ENCODE results near the gene GPR68.
"Not testable (repeated sequence)": the region's sequence is repeated elsewhere in the genome, so short reads cannot be mapped to it uniquely, and the experiment has no call there.

Gene GPR68

DNA sequence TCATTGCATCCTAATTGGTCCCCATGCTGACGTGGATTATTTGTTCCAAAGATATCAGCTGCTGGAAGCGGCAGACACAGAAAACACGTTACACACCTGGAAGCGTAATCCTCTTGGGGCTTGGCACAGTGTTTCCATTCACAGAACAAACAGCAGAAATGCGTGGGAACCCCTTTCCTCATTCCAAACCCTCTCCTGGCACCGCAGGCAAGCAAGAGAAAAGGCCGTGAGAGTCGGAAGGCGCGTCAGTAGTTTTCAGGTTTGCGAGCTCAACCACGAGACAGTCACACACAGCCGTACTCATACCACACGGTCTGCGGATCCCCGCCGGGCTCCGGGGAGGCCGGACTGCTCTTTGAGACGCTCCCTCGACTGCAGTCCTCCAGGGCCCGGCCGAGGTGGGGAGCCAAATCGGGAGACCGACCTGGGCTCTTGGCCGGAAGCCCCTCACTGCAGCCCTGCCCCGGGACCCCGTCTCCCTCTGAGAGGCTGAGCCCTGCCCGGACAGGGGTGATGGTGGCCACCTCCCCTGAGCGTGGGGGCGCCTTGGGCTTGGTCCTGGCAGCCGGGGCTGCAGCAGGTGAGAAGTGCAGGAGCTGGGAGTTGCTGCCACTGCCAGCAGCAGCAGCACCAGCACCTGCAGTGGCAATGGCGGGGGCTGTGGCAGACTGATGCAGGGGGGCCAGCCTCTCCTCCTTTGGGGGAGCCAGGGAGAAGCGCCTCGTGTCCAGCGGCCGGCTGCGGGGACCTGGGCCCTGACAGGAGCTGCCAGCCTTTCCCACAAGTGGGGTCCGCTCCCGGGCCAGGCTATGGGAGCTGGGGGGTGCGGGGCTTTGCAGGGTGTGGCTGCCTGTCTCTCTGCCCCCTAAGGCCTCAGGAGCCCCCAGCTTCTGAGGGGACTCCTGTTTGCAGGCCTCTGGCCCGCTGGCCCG lies 28.1 kb upstream of the GPR68 start:
- no peak for DNase-seq

- no peak for DNase-seq
Measured at GRCh38 chr14:91271639-91272038, 27.1 kb upstream of the GPR68 start.

GRCh38 chr14:91270619-91271018 lies 26.1 kb upstream of the GPR68 start:
- DNase-seq = no peak

GRCh38 chr14:91270188-91270587 lies 25.7 kb upstream of the GPR68 start:
- DNase-seq = no peak

- DNase-seq = no peak
Measured at GRCh38 chr14:91269076-91269991, 24.8 kb upstream of the GPR68 start.

- DNase-seq = no peak
Measured at GRCh38 chr14:91267965-91268437, 23.5 kb upstream of the GPR68 start.

GRCh38 chr14:91266276-91266675 lies 21.8 kb upstream of the GPR68 start:
- not testable (repeated sequence) for DNase-seq

DNA sequence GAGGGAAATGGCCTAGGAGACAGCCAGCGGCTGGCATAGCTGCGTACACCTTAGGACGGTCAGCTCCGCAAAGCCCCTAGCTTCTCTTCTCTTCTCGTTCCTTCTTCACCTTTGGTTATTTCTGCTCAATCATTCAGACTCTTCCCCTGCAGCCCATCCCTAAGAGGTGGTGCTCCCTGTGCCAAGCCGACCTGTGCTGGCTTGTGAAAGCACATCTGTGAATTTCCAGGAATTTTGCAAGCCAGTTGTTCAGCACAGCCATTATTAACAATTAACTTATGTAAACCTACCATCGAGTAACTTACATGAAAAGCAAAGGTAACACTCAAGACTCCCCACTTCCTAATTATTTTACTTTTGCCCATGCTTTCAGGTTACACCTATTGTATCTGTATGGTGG lies 20.9 kb upstream of the GPR68 start:
- DNase-seq = no peak

GRCh38 chr14:91264151-91265150 lies 19.9 kb upstream of the GPR68 start:
- DNase-seq = peak; percentile 32

DNA sequence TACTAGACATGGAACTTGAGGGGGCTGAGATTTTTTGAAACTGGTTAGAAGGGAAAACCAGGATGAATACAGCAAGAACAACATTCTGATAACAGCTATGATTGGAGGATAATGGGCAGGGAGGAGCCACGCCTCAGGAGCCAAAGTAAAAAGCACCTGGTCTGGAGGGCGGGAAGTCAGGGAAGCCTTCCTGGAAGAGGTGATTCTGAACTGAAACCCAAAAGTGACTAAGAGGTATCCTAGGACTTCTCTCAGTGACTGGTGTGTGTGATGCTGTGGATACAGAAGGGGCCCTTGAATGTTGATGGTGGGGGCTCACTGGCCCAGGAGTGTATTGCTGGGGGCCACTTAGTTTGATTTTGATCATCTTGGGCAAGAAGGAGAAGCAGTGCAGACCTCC lies 18.8 kb upstream of the GPR68 start:
- DNase-seq = no peak

DNA sequence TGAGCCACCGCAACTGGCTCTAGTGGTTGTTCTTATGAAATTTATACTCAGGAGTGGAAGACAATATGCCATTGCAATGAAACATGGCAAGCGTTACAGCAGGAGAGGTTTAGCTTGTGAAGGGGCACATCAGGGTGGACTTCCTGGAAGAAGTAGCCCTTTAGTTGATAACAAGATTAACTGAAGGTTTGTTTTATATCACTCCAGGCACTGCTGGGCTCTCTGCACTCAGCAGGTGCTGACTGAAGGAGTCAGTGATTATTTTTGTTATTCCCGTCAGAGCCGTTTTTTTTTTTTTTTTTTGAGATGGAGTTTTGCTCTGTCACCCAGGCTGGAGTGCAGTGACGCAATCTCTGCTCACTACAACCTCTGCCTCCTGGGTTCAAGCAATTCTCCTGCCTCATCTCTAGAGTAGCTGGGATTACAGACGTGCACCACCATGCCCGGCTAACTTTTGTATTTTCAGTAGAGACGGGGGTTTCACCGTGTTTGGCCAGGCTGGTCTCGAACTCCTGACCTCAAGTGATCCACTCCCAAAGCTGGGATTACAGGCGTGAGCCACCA lies 17.6 kb upstream of the GPR68 start:
- DNase-seq = no peak

GRCh38 chr14:91261115-91261514 lies 16.6 kb upstream of the GPR68 start:
- DNase-seq = peak; percentile 59

DNA sequence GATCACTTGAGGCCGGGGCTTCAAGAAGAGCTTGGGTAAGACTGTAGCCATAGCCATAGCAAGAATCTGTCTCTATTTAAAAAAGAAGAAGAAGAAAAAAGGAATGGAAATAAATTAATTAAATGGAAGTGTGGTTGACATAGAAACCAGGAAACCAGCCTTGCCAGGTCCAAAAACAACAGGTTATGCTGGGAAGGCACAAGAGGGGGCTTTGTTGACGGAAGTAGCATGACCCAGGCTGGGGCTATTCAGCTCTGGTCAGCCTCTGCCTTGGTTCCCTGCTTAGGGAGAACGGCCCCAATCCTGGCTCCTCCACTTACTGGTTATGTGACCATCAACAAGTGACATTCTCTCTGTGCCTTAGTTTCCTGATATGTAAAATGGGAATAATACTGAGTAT lies 14.4 kb upstream of the GPR68 start:
- no peak for DNase-seq

- no peak for DNase-seq
Measured at GRCh38 chr14:91258011-91258618, 13.6 kb upstream of the GPR68 start.

DNA sequence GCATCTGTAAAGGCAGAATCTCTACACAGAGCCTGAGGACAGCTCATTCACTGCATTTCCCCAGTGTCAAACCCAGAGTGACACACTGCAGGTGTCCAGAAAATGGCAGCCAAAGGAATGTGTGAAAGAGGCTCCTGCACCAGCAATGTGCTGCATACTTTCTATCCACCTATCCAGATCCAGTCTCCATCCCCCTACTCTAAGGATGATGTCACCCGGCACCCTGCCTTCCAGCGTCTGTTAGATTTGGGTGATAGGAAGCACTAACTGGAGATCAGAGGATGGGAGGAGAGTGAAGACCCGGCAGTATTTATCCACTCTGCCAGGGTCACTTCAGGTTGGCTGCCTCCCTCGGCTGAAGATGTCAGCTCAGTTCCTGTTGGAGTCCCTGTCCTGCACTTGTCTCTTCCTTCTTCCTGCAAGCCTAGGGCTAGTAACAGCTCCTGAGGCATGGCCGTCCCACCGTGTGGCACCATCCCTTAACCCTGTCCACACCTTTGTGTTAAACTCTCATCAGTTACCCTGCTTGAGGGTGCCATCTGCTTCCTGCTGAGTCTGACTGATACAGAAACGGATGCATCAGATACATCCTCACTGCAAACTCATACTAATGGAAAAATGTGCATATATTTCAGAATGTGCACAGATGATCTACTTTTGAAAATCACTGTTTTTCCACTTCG lies 13.0 kb upstream of the GPR68 start:
- DNase-seq = no peak

DNA sequence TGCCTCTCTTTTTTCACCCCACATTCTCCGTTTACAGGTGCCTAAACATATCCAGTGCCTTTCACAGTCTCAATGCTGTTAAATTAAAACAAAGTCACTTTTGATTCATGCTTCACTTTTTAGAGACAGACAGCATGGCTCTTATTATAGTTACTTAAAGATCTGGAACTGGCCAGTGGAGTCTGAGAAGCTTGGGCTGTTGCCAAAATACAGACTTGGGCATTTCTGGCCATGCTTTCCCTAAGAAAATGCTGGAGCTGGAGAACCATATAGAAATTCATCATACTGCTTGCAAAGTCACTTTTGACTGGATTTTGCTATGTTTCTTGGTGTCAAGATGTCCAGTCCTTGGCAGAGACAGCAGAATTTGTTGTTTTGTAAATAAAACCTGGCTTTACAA lies 12.2 kb upstream of the GPR68 start:
- no peak for DNase-seq

DNA sequence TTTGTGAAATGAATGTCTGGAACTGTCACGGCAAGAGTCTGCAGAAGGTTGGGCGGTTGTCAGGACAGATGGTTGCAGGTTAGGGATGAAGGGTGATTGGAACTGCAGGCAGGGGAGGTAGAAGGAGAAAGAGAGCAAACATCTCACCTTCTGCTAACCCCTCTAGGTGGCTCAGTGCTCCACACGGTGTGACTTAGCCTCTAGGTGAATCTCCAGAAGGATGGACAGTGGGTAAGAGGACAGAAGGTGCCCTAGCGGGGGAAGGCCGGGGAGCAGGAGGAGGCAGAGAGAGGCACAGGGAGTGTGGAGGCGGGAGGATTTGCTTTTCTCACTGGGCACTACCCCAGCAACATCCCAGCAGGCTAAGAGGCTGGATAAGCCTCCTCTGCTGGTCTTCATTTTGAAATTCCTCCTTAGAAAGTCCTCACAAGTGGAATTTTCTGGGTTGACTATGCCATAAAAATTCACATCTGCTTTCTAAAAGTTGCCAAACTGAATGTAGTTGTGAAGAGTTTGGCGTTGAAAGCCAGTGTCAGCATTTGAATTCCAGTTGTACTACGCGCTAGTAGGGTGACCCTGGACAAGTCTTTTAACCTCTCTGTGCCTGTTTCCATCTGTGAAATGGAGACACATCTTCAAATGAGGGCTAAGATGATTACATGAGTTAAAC lies 10.7 kb upstream of the GPR68 start:
- no peak for DNase-seq

GRCh38 chr14:91254461-91254860 lies 10.0 kb upstream of the GPR68 start:
- DNase-seq = peak; percentile 35

- DNase-seq = no peak
Measured at GRCh38 chr14:91253795-91254323, 9.4 kb upstream of the GPR68 start.
